HG03103 (cell line): ENCODE data around the gene FRMPD4.

Experiments
- ATAC-seq: cut with Tn5 transposase; IDR thresholded peaks from one replicate; pipeline ENCODE4 v1.9.1; 2021; ENCODE audit warnings: low read depth; ENCODE audit not compliant: unreplicated experiment

Gene FRMPD4

GRCh38 chrX:12210196-12210815 is 72.0 kb downstream of the FRMPD4 start:
- no peak for ATAC-seq

- no peak for ATAC-seq
Measured at GRCh38 chrX:12210971-12211370, 72.7 kb downstream of the FRMPD4 start.

GRCh38 chrX:12223650-12224049 is 85.4 kb downstream of the FRMPD4 start:
- ATAC-seq = no peak

- ATAC-seq = no peak
Measured at GRCh38 chrX:12225107-12225506, 86.8 kb downstream of the FRMPD4 start.

- no peak for ATAC-seq
Measured at GRCh38 chrX:12227412-12228041, 89.3 kb downstream of the FRMPD4 start.

- no peak for ATAC-seq
Measured at GRCh38 chrX:12228862-12229261, 90.6 kb downstream of the FRMPD4 start.

GRCh38 chrX:12229986-12230385 is 91.7 kb downstream of the FRMPD4 start:
- ATAC-seq = no peak

GRCh38 chrX:12234534-12235329 is 96.5 kb downstream of the FRMPD4 start:
- no peak for ATAC-seq

GRCh38 chrX:12236156-12236555 is 97.9 kb downstream of the FRMPD4 start:
- no peak for ATAC-seq

- no peak for ATAC-seq
Measured at GRCh38 chrX:12237131-12237530, 98.9 kb downstream of the FRMPD4 start.

GRCh38 chrX:12237771-12238170 is 99.5 kb downstream of the FRMPD4 start:
- ATAC-seq = no peak

GRCh38 chrX:12239356-12240082 is 101.2 kb downstream of the FRMPD4 start:
- no peak for ATAC-seq

- ATAC-seq = no peak
Measured at GRCh38 chrX:12240491-12240890, 102.2 kb downstream of the FRMPD4 start.

- ATAC-seq = no peak
Measured at GRCh38 chrX:12241026-12241425, 102.8 kb downstream of the FRMPD4 start.

GRCh38 chrX:12245650-12246645 is 107.7 kb downstream of the FRMPD4 start:
- ATAC-seq = no peak

- ATAC-seq = no peak
Measured at GRCh38 chrX:12249997-12250396, 111.7 kb downstream of the FRMPD4 start.

- ATAC-seq = no peak
Measured at GRCh38 chrX:12263211-12263610, 124.9 kb downstream of the FRMPD4 start.

GRCh38 chrX:12269484-12269883 is 131.2 kb downstream of the FRMPD4 start:
- no peak for ATAC-seq

GRCh38 chrX:12278151-12278550 is 139.9 kb downstream of the FRMPD4 start:
- ATAC-seq = no peak

GRCh38 chrX:12282991-12283390 is 144.7 kb downstream of the FRMPD4 start:
- no peak for ATAC-seq
